Measurements from ENCODE around the gene ZNF853. TPM values are rescaled to one million over a fixed set of nuclear protein-coding genes. Genes with fewer than 3 reads are reported as not detected.

Gene ZNF853
- polyA plus RNA-seq, 3 donors, result 0.15 TPM; not detected in 2

DNA sequence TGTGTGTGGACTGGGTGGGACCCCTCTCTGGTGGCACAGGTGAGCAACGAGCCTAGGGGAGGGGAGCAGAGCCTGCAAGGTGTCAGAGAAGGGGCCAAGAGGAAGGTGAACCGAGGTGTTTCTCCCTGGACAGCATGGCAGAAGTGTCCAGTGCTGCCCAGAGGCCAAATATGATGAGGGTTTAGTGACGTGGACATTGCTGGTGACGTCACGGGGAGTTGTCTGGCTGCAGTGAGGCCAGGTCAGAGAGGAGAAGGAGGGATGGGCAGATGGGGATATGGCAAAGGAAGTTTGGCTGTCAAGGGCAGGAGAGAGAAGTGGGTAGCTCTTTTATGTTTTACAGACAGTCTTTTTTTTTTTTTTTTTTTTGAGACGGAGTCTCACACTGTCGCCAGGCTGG is 2.6 kb upstream of the ZNF853 start:
- no peaks in the 10 kb centered on the region for H3K79me2 ChIP-seq (ENCODE audit: insufficient read depth, low read length)
- H3K27me3 ChIP-seq (ENCODE audit: control insufficient read depth in 2 of 2, insufficient read depth in 2 of 2, low read length in 2 of 2), result peaks cover 15 to 44% of the 10 kb centered on the region in 2 donors
- no peaks in the 10 kb centered on the region for H4K20me1 ChIP-seq (ENCODE audit: insufficient read depth, low read length)
- H2AFZ ChIP-seq (ENCODE audit: insufficient read depth, low read depth, low read length, poor library complexity, severe bottlenecking), result no peak overlapping the region
- no peak overlapping the region for H3K9ac ChIP-seq (ENCODE audit: insufficient read depth, low read length, poor library complexity, severe bottlenecking)
- H3K9me3 ChIP-seq (replicated peaks in 1 of 2; ENCODE audit: control insufficient read depth in 1 of 2, insufficient read depth in 1 of 2, low read length in 2 of 2), result peaks cover 0 to 5% of the 10 kb centered on the region in 2 donors
- no peak overlapping the region for H3K4me2 ChIP-seq (replicated peaks; ENCODE audit: extremely low read depth, low read length, poor library complexity, severe bottlenecking)
- intact Hi-C loops (cut with micrococcal nuclease), result no loop called here
- Mint-ChIP-seq H3K36me3 (peaks cover 11 to 19% of the 10 kb centered on the region in 2 donors), H3K9me3 (peaks cover 0 to 16% (median 5%) of the 10 kb centered on the region in 7 donors), H3K27ac (no peak overlapping the region), H3K4me3 (peak overlapping the region in 1 of 2 donors; percentile 65), H3K27me3 (ENCODE audit: low read depth in 3 of 3) (peaks cover 35 to 54% (median 50%) of the 10 kb centered on the region in 3 donors), H3K4me1 (peaks cover 8% of the 10 kb centered on the region)
- peaks cover 0 to 8% of the 10 kb centered on the region in 2 donors for H3K4me1 ChIP-seq (ENCODE audit: control insufficient read depth in 1 of 2, insufficient read depth in 2 of 2, low read length in 2 of 2)
- TF ChIP-seq, protein P1, sequence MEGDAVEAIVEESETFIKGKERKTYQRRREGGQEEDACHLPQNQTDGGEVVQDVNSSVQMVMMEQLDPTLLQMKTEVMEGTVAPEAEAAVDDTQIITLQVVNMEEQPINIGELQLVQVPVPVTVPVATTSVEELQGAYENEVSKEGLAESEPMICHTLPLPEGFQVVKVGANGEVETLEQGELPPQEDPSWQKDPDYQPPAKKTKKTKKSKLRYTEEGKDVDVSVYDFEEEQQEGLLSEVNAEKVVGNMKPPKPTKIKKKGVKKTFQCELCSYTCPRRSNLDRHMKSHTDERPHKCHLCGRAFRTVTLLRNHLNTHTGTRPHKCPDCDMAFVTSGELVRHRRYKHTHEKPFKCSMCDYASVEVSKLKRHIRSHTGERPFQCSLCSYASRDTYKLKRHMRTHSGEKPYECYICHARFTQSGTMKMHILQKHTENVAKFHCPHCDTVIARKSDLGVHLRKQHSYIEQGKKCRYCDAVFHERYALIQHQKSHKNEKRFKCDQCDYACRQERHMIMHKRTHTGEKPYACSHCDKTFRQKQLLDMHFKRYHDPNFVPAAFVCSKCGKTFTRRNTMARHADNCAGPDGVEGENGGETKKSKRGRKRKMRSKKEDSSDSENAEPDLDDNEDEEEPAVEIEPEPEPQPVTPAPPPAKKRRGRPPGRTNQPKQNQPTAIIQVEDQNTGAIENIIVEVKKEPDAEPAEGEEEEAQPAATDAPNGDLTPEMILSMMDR (IDR thresholded peaks at IDR 0.05), result no peak
- WGBS (ENCODE audit: insufficient coverage), result 83% methylated on average over 5 of the region's 7 CpGs
- no peak overlapping the region for H3K27ac ChIP-seq (ENCODE audit: low read depth in 1 of 2, low read length in 2 of 2)
- H3K36me3 ChIP-seq (replicated peaks in 1 of 2; ENCODE audit: control insufficient read depth in 1 of 2, insufficient read depth in 2 of 2, low read length in 2 of 2), result peaks cover 8 to 18% of the 10 kb centered on the region in 2 donors
- H3K4me3 ChIP-seq (replicated peaks in 1 of 3; ENCODE audit: low read depth in 2 of 3, low read length in 3 of 3), result no peak overlapping the region
- no peak for DNase-seq

DNA sequence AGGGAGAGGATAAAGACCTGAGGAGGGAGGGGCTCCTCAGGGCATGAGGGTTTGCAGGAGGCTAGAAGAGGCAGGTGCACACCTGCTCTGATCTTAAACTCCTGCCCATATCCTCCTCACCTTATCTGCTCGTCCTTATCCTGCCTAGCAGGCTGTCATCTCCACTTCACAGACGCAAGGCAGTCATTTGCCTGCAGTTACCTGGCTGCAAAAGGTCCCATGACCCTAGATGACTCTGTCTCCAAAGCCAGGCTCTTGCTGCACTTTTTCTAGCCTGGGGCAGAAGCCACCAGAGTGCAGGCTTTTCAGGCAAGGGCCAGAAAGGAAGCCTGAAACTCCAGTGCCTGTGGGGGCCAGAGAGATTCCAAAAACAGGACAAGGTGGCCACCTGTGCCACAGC is 1.7 kb upstream of the ZNF853 start:
- WGBS (ENCODE audit: insufficient coverage), result 70% methylated on average over 2 of the region's 2 CpGs
- no peak overlapping the region for H3K4me3 ChIP-seq (replicated peaks in 1 of 3; ENCODE audit: low read depth in 2 of 3, low read length in 3 of 3)
- Mint-ChIP-seq H3K4me1 (peaks cover 8% of the 10 kb centered on the region), H3K9me3 (peaks cover 0 to 18% (median 5%) of the 10 kb centered on the region in 7 donors), H3K27me3 (ENCODE audit: low read depth in 3 of 3) (peaks cover 42 to 61% (median 58%) of the 10 kb centered on the region in 3 donors), H3K4me3 (no peak overlapping the region), H3K36me3 (peaks cover 8 to 13% of the 10 kb centered on the region in 2 donors), H3K27ac (no peak overlapping the region)
- no peak for DNase-seq
- intact Hi-C loops (cut with micrococcal nuclease), result no loop called here
- no peaks in the 10 kb centered on the region for H3K79me2 ChIP-seq (ENCODE audit: insufficient read depth, low read length)
- peaks cover 2 to 10% of the 10 kb centered on the region in 2 donors for H3K36me3 ChIP-seq (replicated peaks in 1 of 2; ENCODE audit: control insufficient read depth in 1 of 2, insufficient read depth in 2 of 2, low read length in 2 of 2)
- H3K27ac ChIP-seq (ENCODE audit: low read depth in 1 of 2, low read length in 2 of 2), result no peak overlapping the region
- no peak overlapping the region for H3K4me2 ChIP-seq (replicated peaks; ENCODE audit: extremely low read depth, low read length, poor library complexity, severe bottlenecking)
- H3K27me3 ChIP-seq (ENCODE audit: control insufficient read depth in 2 of 2, insufficient read depth in 2 of 2, low read length in 2 of 2), result peaks cover 15 to 45% of the 10 kb centered on the region in 2 donors
- TF ChIP-seq, protein P1 (IDR thresholded peaks at IDR 0.05), result no peak
- no peak overlapping the region for H2AFZ ChIP-seq (ENCODE audit: insufficient read depth, low read depth, low read length, poor library complexity, severe bottlenecking)
- H3K9ac ChIP-seq (ENCODE audit: insufficient read depth, low read length, poor library complexity, severe bottlenecking), result no peak overlapping the region
- no peaks in the 10 kb centered on the region for H4K20me1 ChIP-seq (ENCODE audit: insufficient read depth, low read length)
- H3K9me3 ChIP-seq (replicated peaks in 1 of 2; ENCODE audit: control insufficient read depth in 1 of 2, insufficient read depth in 1 of 2, low read length in 2 of 2), result peaks cover 0 to 5% of the 10 kb centered on the region in 2 donors
- H3K4me1 ChIP-seq (ENCODE audit: control insufficient read depth in 1 of 2, insufficient read depth in 2 of 2, low read length in 2 of 2), result peaks cover 0 to 8% of the 10 kb centered on the region in 2 donors
